IMR-90 (cell line): ENCODE results near the gene PRIMA1. TPM values are rescaled to one million over a fixed set of nuclear protein-coding genes. Genes with fewer than 3 reads are reported as not detected.

ENCODE experiments used
- ATAC-seq: fragments of 200-7000 bp; cut with Tn5 transposase; 2 replicates; pipeline ENCODE4 v1.9.1; 2020; ENCODE audit warnings: low read depth, mild to moderate bottlenecking, moderate library complexity
- BruUV-seq: library from RNA; stranded (reverse); fragments of 400-500 nt; replicated peaks from 2 replicates; lab custom pipeline; 2021; lab: Mats Ljungman, UMichigan
- CTCF ChIA-PET: fragments of 300-600 bp; formaldehyde crosslinking; extraction: SDS; loops from one replicate; lab custom pipeline; 2021; ENCODE audit warnings: antibody characterized with exemption; lab: Yijun Ruan, JAX
- POLR2A ChIA-PET: fragments of 300-600 bp; sonication (Branson Sonifier 250); formaldehyde crosslinking; loops from one replicate; lab custom pipeline; 2022; ENCODE audit warnings: antibody characterized with exemption; ENCODE audit not compliant: unreplicated experiment; lab: Charles Lee
- DNase-seq: peaks from one replicate; pipeline ENCODE4 v3.0.0; 2013
- H2AFZ ChIP-seq: replicated peaks from 2 replicates; pipeline ENCODE3; 2013; ENCODE audit warnings: low read length, mild to moderate bottlenecking; ENCODE audit not compliant: poor library complexity
- H2AK5ac ChIP-seq: 2 replicates; pipeline ENCODE4 v1.6.1; 2013; ENCODE audit warnings: low read depth, low read length, inconsistent platforms
- H2AK9ac ChIP-seq: replicated peaks from 2 replicates; pipeline ENCODE3; 2013; ENCODE audit warnings: mild to moderate bottlenecking, low read depth, low read length, moderate library complexity; ENCODE audit not compliant: poor library complexity
- H2BK120ac ChIP-seq: 2 replicates; pipeline ENCODE4 v1.6.1; 2013; ENCODE audit warnings: low read depth, low read length, inconsistent platforms
- H2BK15ac ChIP-seq: 3 replicates; pipeline ENCODE4 v1.6.1; 2013; ENCODE audit warnings: low read depth, low read length, inconsistent platforms
- H2BK20ac ChIP-seq: 2 replicates; pipeline ENCODE4 v1.6.1; 2013; ENCODE audit warnings: low read depth, mild to moderate bottlenecking, inconsistent platforms, low read length, moderate library complexity
- H2BK5ac ChIP-seq: 2 replicates; pipeline ENCODE4 v1.6.1; 2013; ENCODE audit warnings: mild to moderate bottlenecking, low read depth, low read length, inconsistent platforms; ENCODE audit not compliant: poor library complexity, severe bottlenecking
- H3K14ac ChIP-seq: replicated peaks from 2 replicates; pipeline ENCODE4 v1.6.1; 2013; ENCODE audit warnings: low read depth, low read length, inconsistent platforms
- H3K18ac ChIP-seq: 2 replicates; pipeline ENCODE4 v1.6.1; 2013; ENCODE audit warnings: low read depth, low read length, control low read depth
- H3K23ac ChIP-seq: 2 replicates; pipeline ENCODE4 v1.6.1; 2013; ENCODE audit warnings: low read depth, low read length, inconsistent platforms
- H3K27ac ChIP-seq: 2 replicates; pipeline ENCODE4 v1.5.1; 2013; ENCODE audit warnings: mild to moderate bottlenecking, control low read depth, low read length; ENCODE audit not compliant: insufficient read depth
- H3K27me3 ChIP-seq: 2 replicates; pipeline ENCODE4 v1.6.1; 2013; ENCODE audit warnings: low read length; ENCODE audit not compliant: control insufficient read depth, insufficient read depth
- H3K36me3 ChIP-seq: 2 replicates; pipeline ENCODE4 v1.6.1; 2013; ENCODE audit warnings: low read length, mixed read lengths; ENCODE audit not compliant: control insufficient read depth, insufficient read depth
- H3K4ac ChIP-seq: 2 replicates; pipeline ENCODE4 v1.6.1; 2013; ENCODE audit warnings: low read depth, low read length, inconsistent platforms
- H3K4me1 ChIP-seq: 2 replicates; pipeline ENCODE4 v1.6.1; 2013; ENCODE audit warnings: low read length, mixed read lengths; ENCODE audit not compliant: control insufficient read depth, insufficient read depth
- H3K4me2 ChIP-seq: 2 replicates; pipeline ENCODE4 v1.6.1; 2013; ENCODE audit warnings: low read depth, mild to moderate bottlenecking, control low read depth, low read length, moderate library complexity
- H3K4me3 ChIP-seq: 2 replicates; pipeline ENCODE4 v1.5.1; 2013; ENCODE audit warnings: low read depth, mild to moderate bottlenecking, control low read depth, low read length, moderate library complexity; ENCODE audit not compliant: insufficient read depth
- H3K56ac ChIP-seq: 2 replicates; pipeline ENCODE4 v1.6.1; 2013; ENCODE audit warnings: low read length, inconsistent platforms; ENCODE audit not compliant: insufficient read depth; ENCODE audit errors: extremely low read depth
- H3K79me1 ChIP-seq, 2 experiments: 2 replicates each; pipeline ENCODE4 v1.6.1; 2013; ENCODE audit warnings: low read length in 2 of 2, inconsistent platforms in 1 of 2, low read depth in 1 of 2
- H3K9ac ChIP-seq: 2 replicates; pipeline ENCODE4 v1.6.1; 2013; ENCODE audit warnings: low read depth, low read length, control low read depth
- H3K9me1 ChIP-seq: 2 replicates; pipeline ENCODE4 v1.6.1; 2013; ENCODE audit warnings: low read length, inconsistent platforms; ENCODE audit not compliant: insufficient read depth
- H3K9me3 ChIP-seq: 2 replicates; pipeline ENCODE4 v1.6.1; 2013; ENCODE audit warnings: low read length; ENCODE audit not compliant: control insufficient read depth, insufficient read depth
- H4K20me1 ChIP-seq: 2 replicates; pipeline ENCODE4 v1.6.1; 2013; ENCODE audit warnings: low read length, inconsistent platforms; ENCODE audit not compliant: insufficient read depth
- H4K5ac ChIP-seq: 2 replicates; pipeline ENCODE4 v1.6.1; 2013; ENCODE audit warnings: mild to moderate bottlenecking, low read depth, low read length, control low read depth
- H4K8ac ChIP-seq, 2 experiments: 2 replicates each; pipeline ENCODE4 v1.6.1; 2013; ENCODE audit warnings: low read depth in 2 of 2, low read length in 2 of 2, control low read depth in 1 of 2, inconsistent platforms in 1 of 2
- H4K91ac ChIP-seq: 2 replicates; pipeline ENCODE4 v1.6.1; 2013; ENCODE audit warnings: low read depth, low read length, inconsistent platforms; ENCODE audit not compliant: insufficient read depth
- BHLHE40 ChIP-seq: fragments of 150-350 bp; IDR thresholded peaks from 2 replicates; pipeline ENCODE4 v1.6.1; 2016; ENCODE audit warnings: mild to moderate bottlenecking, low read depth, low read length
- CEBPB ChIP-seq: IDR thresholded peaks from 2 replicates; pipeline ENCODE4 v1.6.1; 2012; ENCODE audit warnings: low read depth, low read length, improper control_type of control experiment
- CHD1 ChIP-seq: IDR thresholded peaks from 2 replicates; pipeline ENCODE4 v1.6.1; 2012; ENCODE audit warnings: low read depth, low read length, improper control_type of control experiment
- CTCF ChIP-seq: conservative IDR thresholded peaks from 2 replicates; pipeline ENCODE4 v1.5.1; 2012; ENCODE audit warnings: mild to moderate bottlenecking, low read depth, low read length, improper control_type of control experiment
- FOS ChIP-seq: fragments of 150-350 bp; IDR thresholded peaks from 2 replicates; pipeline ENCODE4 v1.6.1; 2016; ENCODE audit warnings: low read depth, low read length
- MAFK ChIP-seq: IDR thresholded peaks from 2 replicates; pipeline ENCODE4 v1.6.1; 2012; ENCODE audit warnings: low read depth, low read length, improper control_type of control experiment
- MAZ ChIP-seq: IDR thresholded peaks from 2 replicates; pipeline ENCODE4 v1.6.1; 2012; ENCODE audit warnings: low read depth, mild to moderate bottlenecking, low read length, improper control_type of control experiment, moderate library complexity, borderline replicate concordance
- MXI1 ChIP-seq: IDR thresholded peaks from 2 replicates; pipeline ENCODE4 v1.6.1; 2012; ENCODE audit warnings: low read depth, mild to moderate bottlenecking, low read length, moderate library complexity, borderline replicate concordance
- NFE2L2 ChIP-seq: fragments of 150-350 bp; IDR thresholded peaks from 2 replicates; pipeline ENCODE4 v1.6.1; 2016; ENCODE audit warnings: low read depth, mild to moderate bottlenecking, low read length
- POLR2A ChIP-seq: IDR thresholded peaks from 2 replicates; pipeline ENCODE4 v1.6.1; 2012; ENCODE audit warnings: mild to moderate bottlenecking, low read depth, low read length
- RAD21 ChIP-seq: IDR thresholded peaks from 2 replicates; pipeline ENCODE4 v1.6.1; 2012; ENCODE audit warnings: low read length, improper control_type of control experiment
- RCOR1 ChIP-seq: IDR thresholded peaks from 2 replicates; pipeline ENCODE4 v1.6.1; 2012; ENCODE audit warnings: mild to moderate bottlenecking, low read length, improper control_type of control experiment; ENCODE audit not compliant: insufficient replicate concordance
- RFX5 ChIP-seq: IDR thresholded peaks from 2 replicates; pipeline ENCODE4 v1.8.0; 2012; ENCODE audit warnings: low read depth, mild to moderate bottlenecking, low read length, moderate library complexity
- SMC3 ChIP-seq: fragments of 150-350 bp; IDR thresholded peaks from 2 replicates; pipeline ENCODE4 v1.6.1; 2016; ENCODE audit warnings: low read depth, mild to moderate bottlenecking, antibody characterized with exemption, low read length, moderate library complexity
- USF2 ChIP-seq: fragments of 150-350 bp; IDR thresholded peaks from 2 replicates; pipeline ENCODE4 v1.6.1; 2017; ENCODE audit warnings: mild to moderate bottlenecking, antibody characterized with exemption, low read length, low read depth
- WGBS, 2 experiments: methylation state at CpG; one replicate each; pipeline versions ENCODE4 v1.1.5 to v1.1.7; 2013; ENCODE audit warnings: missing lambda C conversion rate in 2 of 2; ENCODE audit not compliant: insufficient read length in 1 of 2; ENCODE audit errors: extremely low coverage in 2 of 2; 5-methylcytosine and 5-hydroxymethylcytosine counted together
- dilution Hi-C: fragments of 300-500 bp; cut with HindIII; formaldehyde crosslinking; loops from one replicate; pipeline ENCODE4 v1.14.3; 2018; ENCODE audit warnings: low sequenced_read_pairs; ENCODE audit not compliant: unreplicated experiment
- in situ Hi-C: fragments of 300-500 bp; cut with MboI; formaldehyde crosslinking; loops from 3 replicates; pipeline ENCODE4 v1.14.3; 2019; ENCODE audit warnings: low sequenced_read_pairs, inconsistent platforms, mixed read lengths
- intact Hi-C: fragments of 100-400 bp; cut with micrococcal nuclease; formaldehyde crosslinking; loops from 2 replicates; pipeline ENCODE4 v1.10.0; 2022
- polyA plus RNA-seq, 3 experiments: library from polyadenylated mRNA; depleted of rRNA; stranded (reverse); fragments of >200 nt; gene quantifications; 2 replicates each; pipeline ENCODE4 v1.2.3, GENCODE V29; 2012; ENCODE audit warnings: low replicate concordance in 1 of 3
- total RNA-seq: library from RNA; depleted of rRNA; stranded (reverse); fragments of >200 nt; gene quantifications from 2 replicates; pipeline ENCODE4 v1.2.3, GENCODE V29; 2012

PRIMA1 gene
- total and polyA plus RNA-seq, 2 of the 4 experiments (the other 2 are of a cell fraction) = not detected

GRCh38 chr14:93799989-93800921 lies 12.0 kb upstream of the PRIMA1 start:
- no peak overlapping the region for H2AK5ac ChIP-seq
- H3K18ac ChIP-seq = no peak overlapping the region
- H3K27me3 ChIP-seq = no peaks in the 10 kb centered on the region
- in situ Hi-C loops = no loop called here
- ChIA-PET POLR2A (no interaction called here), CTCF (no interaction called here)
- H4K20me1 ChIP-seq = no peaks in the 10 kb centered on the region
- H3K79me1 ChIP-seq = no peaks in the 10 kb centered on the region
- H3K27ac ChIP-seq = no peak overlapping the region
- H3K36me3 ChIP-seq = no peaks in the 10 kb centered on the region
- no peak overlapping the region for H2BK20ac ChIP-seq
- H2BK5ac ChIP-seq = no peak overlapping the region
- no peak overlapping the region for H3K23ac ChIP-seq
- no peak overlapping the region for H3K4me3 ChIP-seq
- no peak overlapping the region for H4K8ac ChIP-seq
- dilution Hi-C loops = no loop called here
- H3K9ac ChIP-seq = no peak overlapping the region
- H3K4ac ChIP-seq = no peak overlapping the region
- H3K14ac ChIP-seq = no peak overlapping the region
- H2BK15ac ChIP-seq = no peak overlapping the region
- H4K5ac ChIP-seq = no peak overlapping the region
- H4K91ac ChIP-seq = no peak overlapping the region
- intact Hi-C loops = no loop called here
- DNase-seq (no peak), ATAC-seq (no peak)
- no TSS peak for BruUV-seq
- H3K4me2 ChIP-seq = no peak overlapping the region
- no peak overlapping the region for H2BK120ac ChIP-seq
- H3K56ac ChIP-seq = no peak overlapping the region
- no peak overlapping the region for H2AK9ac ChIP-seq
- no peak overlapping the region for H2AFZ ChIP-seq
- no peaks in the 10 kb centered on the region; the same call in 1 of the 2 replicates for H3K9me3 ChIP-seq
- H3K4me1 ChIP-seq = no peaks in the 10 kb centered on the region
- 24% methylated on average over 4 of the region's 8 CpGs; no CpG with 5 or more reads in 1 of the 2 experiments for WGBS, 2 experiments
- H3K9me1 ChIP-seq = no peaks in the 10 kb centered on the region
- TF ChIP-seq SMC3 = no peak
- TF ChIP-seq CEBPB = no peak
- TF ChIP-seq MAZ = no peak
- TF ChIP-seq NFE2L2 = no peak
- TF ChIP-seq POLR2A = no peak
- no peak for TF ChIP-seq CTCF
- TF ChIP-seq MXI1 = no peak
- no peak for TF ChIP-seq BHLHE40
- no peak for TF ChIP-seq RCOR1
- TF ChIP-seq RFX5 = no peak
- no peak for TF ChIP-seq MAFK
- TF ChIP-seq CHD1 = no peak
- no peak for TF ChIP-seq USF2
- TF ChIP-seq RAD21 = no peak
- TF ChIP-seq FOS = no peak
